Fibroblast of lung (primary cell): ENCODE data around the gene KIAA1755. TPM values are rescaled to one million over a fixed set of nuclear protein-coding genes. Genes with fewer than 3 reads are reported as not detected.

Experiments used
- DNase-seq, 2 donors: peaks; one replicate each; pipeline versions ENCODE4 v3.0.0 to v3.0.0-alpha.2; 2010; ENCODE audit warnings: low read depth in 2 of 2
- H2AFZ ChIP-seq: 2 replicates; pipeline ENCODE4 v1.5.1; 2012; ENCODE audit warnings: low read length, control low read depth, inconsistent platforms
- H3K27ac ChIP-seq: 2 replicates; pipeline ENCODE4 v1.5.1; 2011; ENCODE audit warnings: low read length, control low read depth; ENCODE audit not compliant: insufficient read depth
- H3K27me3 ChIP-seq: 2 replicates; pipeline ENCODE4 v1.5.1; 2011; ENCODE audit warnings: mild to moderate bottlenecking, low read length; ENCODE audit not compliant: control insufficient read depth, insufficient read depth
- H3K36me3 ChIP-seq: 2 replicates; pipeline ENCODE4 v1.5.1; 2011; ENCODE audit warnings: low read length; ENCODE audit not compliant: control insufficient read depth, insufficient read depth
- H3K4me1 ChIP-seq: 2 replicates; pipeline ENCODE4 v1.5.1; 2011; ENCODE audit warnings: low read length; ENCODE audit not compliant: control insufficient read depth, insufficient read depth; ENCODE audit errors: extremely low read depth
- H3K4me2 ChIP-seq: 2 replicates; pipeline ENCODE4 v1.5.1; 2011; ENCODE audit warnings: low read length, control low read depth; ENCODE audit not compliant: insufficient read depth; ENCODE audit errors: extremely low read depth
- H3K4me3 ChIP-seq, 4 experiments: fragments of 200-600 bp in 1 of 4; sonication (generic) in 1 of 4; replicated peaks in 1 of 4; 2 replicates each; pipeline ENCODE4 v1.5.1; 2011 to 2016; ENCODE audit warnings: low read length in 4 of 4, low read depth in 3 of 4, mild to moderate bottlenecking in 3 of 4, control low read depth in 2 of 4, inconsistent platforms in 1 of 4, mixed read lengths in 1 of 4; ENCODE audit not compliant: insufficient read depth in 1 of 4; ENCODE audit errors: control extremely low read depth in 1 of 4
- H3K79me2 ChIP-seq: 2 replicates; pipeline ENCODE4 v1.5.1; 2012; ENCODE audit warnings: mild to moderate bottlenecking, low read length, inconsistent platforms; ENCODE audit not compliant: control insufficient read depth, insufficient read depth
- H3K9ac ChIP-seq: 2 replicates; pipeline ENCODE4 v1.5.1; 2011; ENCODE audit warnings: mild to moderate bottlenecking, low read length, control low read depth; ENCODE audit not compliant: insufficient read depth
- H3K9me3 ChIP-seq: 2 replicates; pipeline ENCODE4 v1.5.1; 2012; ENCODE audit warnings: low read depth, low read length; ENCODE audit not compliant: control insufficient read depth, insufficient read depth
- H4K20me1 ChIP-seq: 2 replicates; pipeline ENCODE4 v1.5.1; 2011; ENCODE audit warnings: low read length; ENCODE audit not compliant: control insufficient read depth, insufficient read depth; ENCODE audit errors: extremely low read depth
- CTCF ChIP-seq, 2 donors: IDR thresholded peaks in 1 of 2; conservative IDR thresholded peaks in 1 of 2; 1 replicate in 1 of 2; 2 replicates in 1 of 2; pipeline ENCODE4 v1.5.1; 2011 to 2012; ENCODE audit warnings: low read length in 2 of 2, control low read depth in 1 of 2, inconsistent platforms in 1 of 2, low read depth in 1 of 2, mild to moderate bottlenecking in 1 of 2
- EZH2 ChIP-seq: IDR thresholded peaks from 2 replicates; pipeline ENCODE4 v1.5.1; 2012; ENCODE audit warnings: low read length, control low read depth, mild to moderate bottlenecking; ENCODE audit errors: missing control alignments
- polyA plus RNA-seq, 2 donors: library from polyadenylated mRNA; depleted of rRNA in 1 of 2; stranded (reverse) in 1 of 2; unstranded in 1 of 2; fragments of >200 nt; gene quantifications; 2 replicates each; pipeline ENCODE4 v1.2.1, GENCODE V29; 2011 to 2012; ENCODE audit warnings: missing spikeins in 1 of 2
- total RNA-seq: library from RNA; depleted of rRNA; stranded (reverse); fragments of >200 nt; gene quantifications from 2 replicates; pipeline ENCODE4 v1.2.1, GENCODE V29; 2014

Gene KIAA1755
- total and polyA plus RNA-seq, 2 donors (not counting 1 experiment from before 2014, with no cell fraction given) = 0.60 to 2.8 TPM

DNA sequence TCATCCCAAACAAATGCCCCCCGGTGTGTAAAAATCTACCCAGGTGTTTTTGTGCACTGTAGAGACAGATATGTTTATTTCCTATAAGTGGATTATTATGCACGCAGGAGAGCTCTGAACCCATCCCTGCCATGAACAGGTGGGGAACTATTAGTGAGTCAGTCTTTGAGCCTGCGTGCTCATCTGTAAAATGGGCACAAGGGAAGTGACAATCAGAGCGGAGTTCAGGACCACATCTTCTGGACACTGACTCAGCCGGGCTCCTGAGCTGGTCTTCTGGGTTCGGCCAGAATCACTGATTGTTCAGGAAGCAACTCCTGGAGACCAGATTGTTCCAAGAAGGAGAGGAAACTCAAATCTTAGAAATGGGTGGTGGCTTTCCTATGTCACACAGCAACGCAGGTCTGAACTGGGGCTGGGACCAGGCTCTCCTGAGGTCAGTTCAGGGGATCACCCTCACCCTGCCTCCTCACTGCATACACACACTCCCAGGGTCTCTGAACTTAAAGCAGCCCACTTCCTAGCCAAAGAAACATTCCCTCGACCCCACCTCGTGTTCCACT, 68.1 kb downstream of the KIAA1755 start:
- H2AFZ ChIP-seq = no peak overlapping the region
- TF ChIP-seq CTCF (conservative IDR thresholded peaks at IDR 0.05 in 1 of 2, IDR thresholded peaks at IDR 0.05 in 1 of 2; ENCODE audit: low read depth in 1 of 2, low read length in 2 of 2) = no peak
- TF ChIP-seq EZH2 = no peak
- H3K4me3 ChIP-seq = no peak overlapping the region
- H3K27ac ChIP-seq = no peak overlapping the region
- no peaks in the 10 kb centered on the region for H4K20me1 ChIP-seq
- DNase-seq = no peak
- peaks cover 8% of the 10 kb centered on the region for H3K4me1 ChIP-seq
- H3K4me2 ChIP-seq = no peak overlapping the region
- H3K36me3 ChIP-seq = no peaks in the 10 kb centered on the region
- no peaks in the 10 kb centered on the region for H3K9me3 ChIP-seq
- H3K9ac ChIP-seq = no peak overlapping the region
- no peaks in the 10 kb centered on the region for H3K79me2 ChIP-seq
- H3K27me3 ChIP-seq = no peaks in the 10 kb centered on the region

- no peak overlapping the region for H2AFZ ChIP-seq
- H3K9ac ChIP-seq = no peak overlapping the region
- H3K4me1 ChIP-seq = peaks cover 6% of the 10 kb centered on the region
- no peak overlapping the region for H3K4me2 ChIP-seq
- H3K36me3 ChIP-seq = no peaks in the 10 kb centered on the region
- no peak overlapping the region for H3K27ac ChIP-seq
- no peak for DNase-seq
- no peaks in the 10 kb centered on the region for H3K79me2 ChIP-seq
- TF ChIP-seq EZH2 (no peak), CTCF (conservative IDR thresholded peaks at IDR 0.05 in 1 of 2, IDR thresholded peaks at IDR 0.05 in 1 of 2; ENCODE audit: low read depth in 1 of 2, low read length in 2 of 2) (no peak)
- H3K4me3 ChIP-seq = no peak overlapping the region
- H3K9me3 ChIP-seq = no peaks in the 10 kb centered on the region
- H4K20me1 ChIP-seq = no peaks in the 10 kb centered on the region
- H3K27me3 ChIP-seq = no peaks in the 10 kb centered on the region
Measured at GRCh38 chr20:38191654-38192053, 68.9 kb downstream of the KIAA1755 start.

DNA sequence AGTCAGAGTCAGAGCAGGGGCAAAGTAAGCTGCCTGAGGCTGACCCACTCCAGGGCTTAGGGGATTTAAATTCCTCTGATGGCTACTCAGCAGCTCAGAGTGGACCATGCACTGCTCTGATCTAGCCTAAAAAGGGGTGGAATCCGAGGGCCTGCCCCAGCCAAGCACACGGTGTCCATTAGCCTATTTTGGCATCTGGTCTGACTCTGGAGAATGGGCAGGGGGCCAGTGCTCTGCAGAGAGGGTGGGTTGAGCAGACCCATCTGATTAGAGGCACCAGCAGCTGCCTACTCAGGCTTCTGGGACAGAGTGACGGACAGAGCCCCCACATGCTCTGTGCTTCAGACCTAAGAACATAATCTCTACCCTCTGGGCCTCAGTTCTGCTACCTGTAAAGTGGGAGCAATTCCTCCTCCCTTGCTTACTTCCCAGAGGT, 69.6 kb downstream of the KIAA1755 start:
- no peaks in the 10 kb centered on the region for H3K36me3 ChIP-seq
- no peaks in the 10 kb centered on the region for H3K79me2 ChIP-seq
- no peaks in the 10 kb centered on the region for H3K9me3 ChIP-seq
- no peak for TF ChIP-seq CTCF (conservative IDR thresholded peaks at IDR 0.05 in 1 of 2, IDR thresholded peaks at IDR 0.05 in 1 of 2; ENCODE audit: low read depth in 1 of 2, low read length in 2 of 2)
- TF ChIP-seq EZH2 = no peak
- no peak overlapping the region for H3K4me3 ChIP-seq
- DNase-seq = no peak
- H3K27me3 ChIP-seq = no peaks in the 10 kb centered on the region
- H3K4me1 ChIP-seq = peaks cover 2% of the 10 kb centered on the region
- no peak overlapping the region for H3K4me2 ChIP-seq
- H3K27ac ChIP-seq = no peak overlapping the region
- H2AFZ ChIP-seq = no peak overlapping the region
- no peaks in the 10 kb centered on the region for H4K20me1 ChIP-seq
- no peak overlapping the region for H3K9ac ChIP-seq
